ENCODE results near the gene FRMD4A.
"Not testable (repeated sequence)": the region's sequence is repeated elsewhere in the genome, so short reads cannot be mapped to it uniquely, and the experiment has no call there.

The FRMD4A gene

DNA sequence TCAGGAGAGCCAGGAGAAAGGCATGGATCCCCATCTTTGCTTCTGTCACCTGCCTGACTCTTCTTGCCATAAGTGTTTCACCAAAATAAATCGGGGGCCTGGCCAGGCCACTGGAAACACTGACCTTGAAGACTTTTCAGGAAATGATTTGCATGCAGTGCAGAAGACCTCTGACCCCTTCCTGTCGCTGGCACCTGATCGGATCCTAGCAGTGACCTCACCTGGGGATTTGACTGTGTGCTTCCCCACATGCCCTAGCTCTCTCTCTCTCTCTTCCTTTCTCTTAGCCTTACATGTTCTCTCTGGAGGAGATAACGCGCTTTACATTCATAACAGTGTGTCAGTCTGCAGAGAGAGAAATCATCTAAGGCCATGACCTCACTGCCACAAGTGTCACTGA is 500.9 kb downstream of the FRMD4A start:
- DNase-seq = no peak

- DNase-seq = not testable (repeated sequence)
Measured at GRCh38 chr10:13828284-13828683, 502.4 kb downstream of the FRMD4A start.

DNA sequence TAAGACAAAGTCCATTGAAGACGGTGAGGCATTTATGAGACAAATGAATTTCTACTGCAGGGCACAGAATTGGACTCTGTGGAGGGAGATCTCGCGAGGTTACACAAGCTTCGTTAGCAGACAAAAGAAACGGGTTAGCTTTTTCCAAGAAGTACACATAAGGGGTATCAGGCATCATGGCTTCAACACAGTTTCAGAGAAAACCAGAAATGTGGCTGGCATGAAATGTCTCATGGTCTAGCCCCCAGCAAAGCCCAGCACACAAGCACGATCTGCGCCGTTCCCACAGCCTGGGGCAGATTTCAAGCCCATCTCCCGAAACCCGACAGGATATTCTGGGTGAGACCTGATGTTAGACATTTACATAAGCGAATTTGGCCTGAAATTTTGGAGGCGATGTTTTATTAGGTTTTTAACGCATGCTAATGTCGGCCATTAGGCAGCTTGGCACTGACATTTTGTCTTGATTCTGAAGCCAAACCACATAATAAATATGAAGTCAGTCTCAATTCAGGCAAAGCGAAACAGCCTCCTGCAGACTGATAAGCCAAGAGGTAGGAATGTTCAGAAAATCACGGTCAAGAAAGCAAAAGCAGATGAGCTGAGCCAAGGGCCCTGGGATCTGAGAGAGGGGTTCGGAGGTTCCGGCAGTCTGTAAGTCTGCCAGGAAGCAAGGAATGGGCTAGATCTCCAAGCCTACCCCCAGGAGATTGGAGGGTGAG is 503.5 kb downstream of the FRMD4A start:
- DNase-seq = no peak

GRCh38 chr10:13823709-13824405 is 506.9 kb downstream of the FRMD4A start:
- no peak for DNase-seq

DNA sequence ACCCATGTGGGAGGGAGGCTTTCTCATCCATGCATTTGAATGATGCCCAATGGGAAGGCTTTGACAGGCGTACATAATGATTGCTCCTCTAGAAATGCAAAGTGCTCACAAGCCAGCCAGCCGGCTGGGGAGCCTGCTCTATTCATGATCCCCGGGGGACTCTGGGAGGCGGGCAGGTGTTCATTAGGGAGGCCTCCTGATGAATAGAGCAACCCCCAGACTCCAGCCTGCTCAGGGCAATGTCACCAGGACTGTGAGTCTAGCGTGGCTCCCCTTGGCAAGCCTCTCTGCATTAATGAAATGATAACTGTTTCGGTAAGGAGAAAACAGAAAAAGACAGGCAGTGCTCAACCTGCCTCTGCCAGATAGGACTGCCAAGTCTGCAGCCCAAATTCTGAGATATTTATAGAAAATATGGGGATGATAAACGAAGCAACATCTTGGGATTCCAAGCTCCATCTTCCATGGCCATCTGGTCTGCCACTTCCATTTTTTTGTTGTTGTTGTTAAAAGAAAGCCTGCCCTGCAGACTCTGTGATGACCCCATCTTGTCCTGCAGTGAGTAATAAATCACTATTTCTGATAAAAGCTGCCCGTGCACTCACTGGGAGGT is 507.5 kb downstream of the FRMD4A start:
- DNase-seq = no peak

GRCh38 chr10:13822490-13822889 is 508.2 kb downstream of the FRMD4A start:
- no peak for DNase-seq

GRCh38 chr10:13820964-13821337 is 509.8 kb downstream of the FRMD4A start:
- DNase-seq = no peak

DNA sequence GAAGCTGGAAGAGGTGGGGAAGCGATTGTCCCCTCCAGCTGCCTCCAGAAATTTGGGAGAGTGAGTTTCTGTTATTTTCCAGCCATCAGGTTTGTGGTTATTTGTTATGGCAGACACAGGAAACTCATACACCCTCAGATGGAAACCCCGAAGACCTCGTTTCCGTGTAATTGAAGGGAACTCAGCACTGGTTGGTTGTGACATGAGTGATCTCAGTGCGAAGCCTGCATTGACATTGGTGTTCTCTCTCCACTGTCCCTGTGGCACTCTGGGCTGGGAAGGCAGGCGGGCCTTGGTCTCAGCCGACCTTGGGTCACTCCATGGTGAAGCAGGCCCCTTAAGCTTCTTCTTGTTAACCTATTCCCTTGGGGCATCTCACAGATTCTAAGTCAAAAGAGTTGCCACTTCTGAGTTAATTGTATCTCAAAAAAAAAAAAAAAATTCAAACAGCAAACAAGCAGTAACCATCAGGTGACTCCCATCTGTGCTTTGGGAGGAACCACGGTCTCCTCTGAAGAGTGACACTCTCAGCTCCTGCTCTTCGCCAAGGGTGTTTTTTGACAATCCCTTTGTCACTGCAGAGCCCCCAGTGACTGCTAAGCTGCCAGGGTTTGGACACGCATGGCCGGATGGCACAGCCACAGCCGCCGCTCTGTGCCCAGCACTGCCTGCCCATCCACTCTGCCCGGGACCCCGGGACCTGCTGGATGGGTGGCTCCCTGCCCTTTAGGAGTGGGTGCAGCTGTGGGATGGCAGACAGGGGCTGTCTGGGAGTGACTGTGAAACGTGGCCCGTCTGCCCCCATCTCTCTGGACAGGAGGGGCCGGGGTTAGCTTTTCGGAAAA is 510.4 kb downstream of the FRMD4A start:
- no peak for DNase-seq

DNA sequence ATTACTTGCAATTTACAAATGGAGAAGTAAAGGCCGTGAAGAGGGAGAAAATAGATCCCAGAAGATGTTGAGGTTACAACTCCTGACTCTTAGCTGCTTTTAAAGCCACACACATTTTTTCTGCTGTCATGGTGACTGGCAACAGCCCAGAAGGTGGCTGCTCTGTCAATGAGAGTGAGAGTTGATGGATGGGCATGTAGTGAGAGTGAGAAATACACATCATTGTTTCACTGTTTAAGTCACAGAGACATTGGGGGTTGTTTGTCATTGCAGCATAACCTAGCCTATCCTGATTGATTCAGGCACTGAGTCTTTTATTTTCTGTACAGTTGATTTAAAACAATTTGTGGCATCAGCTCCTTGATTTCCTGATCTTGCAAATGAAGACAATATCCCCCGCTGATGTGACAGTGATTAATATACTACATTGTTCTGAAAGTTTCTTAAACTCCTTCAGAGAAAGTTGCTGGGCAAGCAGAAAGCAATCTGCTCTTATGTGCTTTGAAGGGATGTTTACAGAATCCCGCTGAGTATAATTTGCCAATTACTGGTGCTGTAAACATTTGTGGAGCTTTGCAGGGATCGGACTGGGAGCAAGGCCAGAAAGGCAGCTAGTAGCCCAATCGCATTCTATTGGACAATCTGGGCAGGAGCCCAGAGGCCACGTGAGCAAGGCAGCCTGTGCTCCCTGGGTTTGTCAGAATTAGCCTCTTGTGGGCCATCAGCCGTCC is 514.4 kb downstream of the FRMD4A start:
- DNase-seq = no peak

- DNase-seq = no peak
Measured at GRCh38 chr10:13815756-13816155, 515.0 kb downstream of the FRMD4A start.

GRCh38 chr10:13813550-13813949 is 517.2 kb downstream of the FRMD4A start:
- DNase-seq = no peak

GRCh38 chr10:13812804-13813203 is 517.9 kb downstream of the FRMD4A start:
- DNase-seq = no peak

GRCh38 chr10:13810568-13810967 is 520.2 kb downstream of the FRMD4A start:
- DNase-seq = no peak

DNA sequence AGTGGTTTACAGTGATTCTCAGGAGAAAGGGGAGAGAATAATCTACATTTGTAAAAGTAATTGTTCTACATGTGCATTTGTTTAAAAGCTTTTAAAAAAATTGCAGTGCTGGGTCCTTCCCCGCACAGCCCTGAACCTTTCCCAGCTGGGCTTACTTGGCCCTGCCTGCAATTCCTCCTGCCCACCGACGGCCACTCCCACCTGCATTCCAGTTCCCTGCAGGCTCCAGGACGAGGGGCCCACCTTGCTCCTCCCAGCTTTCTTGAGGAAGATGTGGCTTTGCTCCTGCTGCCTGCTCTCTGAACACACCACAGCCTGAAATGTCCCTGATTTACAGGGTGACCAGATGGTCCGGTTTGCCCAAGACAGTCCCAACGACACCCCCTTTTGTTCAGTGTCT is 521.3 kb downstream of the FRMD4A start:
- no peak for DNase-seq

- no peak for DNase-seq
Measured at GRCh38 chr10:13808556-13809391, 522.0 kb downstream of the FRMD4A start.

- DNase-seq = no peak
Measured at GRCh38 chr10:13806419-13806818, 524.3 kb downstream of the FRMD4A start.

- no peak for DNase-seq
Measured at GRCh38 chr10:13803566-13804554, 526.9 kb downstream of the FRMD4A start.

- no peak for DNase-seq
Measured at GRCh38 chr10:13801907-13802288, 528.8 kb downstream of the FRMD4A start.

DNA sequence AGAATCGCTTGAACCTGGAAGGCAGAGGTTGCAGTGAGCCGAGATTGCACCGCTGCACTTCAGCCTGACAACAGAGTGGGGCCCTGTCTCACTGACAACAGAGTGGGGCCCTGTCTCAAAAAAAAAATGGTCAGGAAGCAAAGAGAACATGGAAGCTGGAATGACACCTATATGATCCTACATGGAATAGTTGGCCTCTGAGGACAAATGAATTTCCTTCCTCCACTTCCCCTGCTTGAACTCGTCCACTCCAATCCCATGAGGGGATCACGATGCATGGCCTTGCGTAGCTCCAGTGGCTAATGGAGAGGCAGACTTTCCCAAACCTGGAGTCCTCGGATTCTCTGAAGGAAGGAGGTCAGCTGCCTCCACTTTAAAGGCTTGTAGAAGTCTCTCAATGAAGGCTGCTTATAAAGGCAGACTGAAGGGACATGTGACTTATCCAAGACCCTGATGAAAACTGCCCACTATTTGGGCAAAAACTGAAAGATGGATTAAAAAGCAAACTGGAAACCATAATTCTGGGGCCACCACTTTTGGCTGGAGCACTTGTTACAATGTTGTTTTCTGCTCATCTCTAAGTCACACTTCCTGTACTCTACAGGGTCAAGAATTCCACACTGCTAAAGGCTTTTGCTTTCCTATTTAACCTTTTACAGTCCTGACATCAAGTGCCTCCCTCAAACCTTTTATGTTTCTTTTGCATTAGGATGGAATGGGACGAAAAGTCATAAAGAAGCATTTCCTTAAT is 529.4 kb downstream of the FRMD4A start:
- no peak for DNase-seq

DNA sequence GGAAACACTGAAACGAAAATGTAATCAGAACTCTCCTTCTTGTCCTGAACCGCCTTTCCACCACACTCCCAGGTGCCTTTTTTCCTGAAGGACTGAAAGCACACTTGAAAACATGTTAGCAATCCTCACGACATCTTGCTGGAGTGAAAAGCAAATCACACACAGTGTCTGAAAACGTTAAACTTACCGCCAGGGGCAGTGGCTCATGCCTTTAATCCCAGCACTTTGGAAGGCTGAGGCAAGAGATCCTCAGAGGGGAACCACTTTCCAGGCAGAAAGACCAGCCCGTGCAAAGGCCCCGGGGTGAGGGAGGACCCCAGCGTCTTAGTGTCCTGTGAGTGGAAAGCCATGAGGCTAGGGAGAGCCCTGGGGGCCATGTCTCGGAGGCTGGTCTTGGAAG is 533.6 kb downstream of the FRMD4A start:
- DNase-seq = no peak

Measured in SHP77 treated with DMSO at 0.1 percent for 48 hours (cell line).